ENCODE data around the gene WDR44.
"Not testable (repeated sequence)": the region's sequence is repeated elsewhere in the genome, so short reads cannot be mapped to it uniquely, and the experiment has no call there.

Gene WDR44

DNA sequence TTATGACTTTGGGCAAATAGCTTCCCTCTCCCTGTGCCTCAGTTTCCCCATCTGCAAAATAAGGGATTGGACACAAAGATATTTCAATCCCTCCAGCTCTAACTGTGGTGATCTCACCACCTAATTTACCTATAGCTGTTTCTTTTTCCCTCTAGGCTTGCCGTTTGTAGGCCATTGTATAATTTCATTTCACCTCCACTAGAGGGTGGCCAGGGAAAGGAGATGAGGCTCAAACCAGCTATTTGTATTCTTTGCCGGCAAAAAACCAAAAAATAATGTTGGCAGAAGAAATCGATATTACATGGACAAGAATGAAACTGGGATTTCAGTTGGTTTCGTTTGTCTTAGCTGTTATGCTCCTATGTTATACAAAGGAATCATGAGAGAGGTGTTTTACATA is 113.6 kb downstream of the WDR44 start:
- in situ Hi-C loops (cut with MboI; ENCODE audit: low pct_unique_long_range_greater_than_20kb, low sequenced_read_pairs), result loop anchor here (25.0 kb wide), 2 partner anchors 128 to 353 kb away; partner anchors contain the start of gene ZCCHC12
- peak; percentile 68 for DNase-seq

DNA sequence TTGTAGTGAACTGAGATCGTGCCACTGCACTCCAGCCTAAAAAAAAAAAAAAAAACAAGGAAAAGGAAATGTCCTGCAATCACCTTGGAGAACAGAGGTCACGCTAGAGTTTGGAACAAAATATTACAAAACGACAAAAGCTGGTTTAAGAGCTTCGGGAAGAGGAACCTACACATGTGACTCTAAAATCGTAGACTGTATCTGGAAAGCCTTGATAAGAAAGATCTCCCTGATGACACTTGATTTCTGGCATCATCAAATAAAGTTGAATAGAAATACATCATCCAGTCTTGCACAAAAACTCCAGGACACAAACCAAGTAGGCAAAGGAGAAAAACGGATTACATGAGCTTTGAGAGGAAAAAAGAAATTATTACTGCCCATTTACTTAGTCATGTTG is 118.6 kb downstream of the WDR44 start:
- peak; percentile 37 for DNase-seq
- in situ Hi-C loops (cut with MboI; ENCODE audit: low pct_unique_long_range_greater_than_20kb, low sequenced_read_pairs), result loop anchor here (25.0 kb wide), 2 partner anchors 123 to 348 kb away; partner anchors contain the start of gene ZCCHC12

DNA sequence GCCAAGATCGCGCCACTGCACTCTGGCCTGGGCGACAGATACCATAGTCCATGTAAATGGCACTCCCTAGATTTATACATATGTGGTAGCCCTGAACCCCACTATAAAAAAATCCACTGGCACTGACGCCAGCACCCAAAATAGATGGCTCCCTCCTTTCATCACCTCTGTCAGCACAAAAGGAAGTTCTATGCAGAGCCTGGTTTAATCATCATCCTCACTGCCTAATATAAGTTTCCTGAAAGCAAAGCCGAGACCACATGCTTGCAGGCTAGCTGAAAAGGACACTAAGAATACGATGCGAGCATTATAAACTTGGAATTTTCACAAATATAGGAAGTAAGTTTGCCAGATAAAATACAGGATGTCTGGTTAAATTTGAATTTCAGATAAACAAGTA is 122.2 kb downstream of the WDR44 start:
- DNase-seq, result no peak
- in situ Hi-C loops (cut with MboI; ENCODE audit: low pct_unique_long_range_greater_than_20kb, low sequenced_read_pairs), result loop anchor here (25.0 kb wide), 2 partner anchors 119 to 344 kb away; partner anchors contain the start of gene ZCCHC12

DNA sequence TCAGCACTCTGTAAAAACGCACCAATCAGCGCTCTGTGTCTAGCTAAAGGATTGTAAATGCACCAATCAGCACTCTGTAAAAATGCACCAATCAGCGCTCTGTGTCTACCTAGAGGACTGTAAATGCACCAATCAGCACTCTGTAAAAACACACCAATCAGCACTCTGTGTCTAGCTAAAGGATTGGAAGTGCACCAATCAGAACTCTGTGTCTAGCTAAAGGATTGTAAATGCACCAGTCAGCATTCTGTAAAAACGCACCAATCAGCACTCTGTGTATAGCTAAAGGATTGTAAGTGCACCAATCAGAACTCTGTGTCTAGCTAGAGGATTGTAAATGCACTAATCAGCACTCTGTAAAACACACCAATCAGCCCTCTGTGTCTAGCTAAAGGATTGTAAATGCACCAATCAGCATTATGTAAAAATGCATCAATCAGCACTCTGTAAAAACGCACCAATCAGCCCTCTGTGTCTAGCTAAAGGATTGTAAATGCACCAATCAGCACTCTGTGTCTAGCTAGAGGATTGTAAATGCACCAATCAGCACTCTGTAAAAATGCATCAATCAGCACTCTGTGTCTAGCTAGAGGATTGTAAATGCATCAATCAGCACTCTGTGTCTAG is 124.9 kb downstream of the WDR44 start:
- not testable (repeated sequence) for DNase-seq
- in situ Hi-C loops (cut with MboI; ENCODE audit: low pct_unique_long_range_greater_than_20kb, low sequenced_read_pairs), result loop anchor here (25.0 kb wide), 2 partner anchors 116 to 341 kb away; partner anchors contain the start of gene ZCCHC12

DNA sequence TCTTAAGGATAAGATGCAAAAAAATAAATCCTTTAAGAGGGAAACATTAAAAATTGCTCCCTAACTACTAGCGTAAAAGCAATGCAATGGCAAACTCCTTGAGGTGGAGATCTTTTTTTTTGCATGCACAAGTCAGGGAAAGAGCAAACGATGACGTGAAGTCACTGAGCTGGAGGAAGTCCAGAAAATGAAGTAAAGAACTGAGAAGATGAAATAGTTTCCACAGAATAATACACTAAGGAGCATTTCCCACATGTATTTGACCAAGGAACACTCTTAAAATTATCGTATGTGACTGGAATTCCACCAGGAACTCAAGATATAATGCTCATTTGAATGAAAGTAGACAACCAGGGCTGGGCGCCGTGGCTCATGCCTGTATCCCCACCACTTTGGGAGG is 128.7 kb downstream of the WDR44 start:
- in situ Hi-C loops (cut with MboI; ENCODE audit: low pct_unique_long_range_greater_than_20kb, low sequenced_read_pairs), result loop anchor here (25.0 kb wide), 2 partner anchors 113 to 338 kb away; partner anchors contain the start of gene ZCCHC12
- no peak for DNase-seq

DNA sequence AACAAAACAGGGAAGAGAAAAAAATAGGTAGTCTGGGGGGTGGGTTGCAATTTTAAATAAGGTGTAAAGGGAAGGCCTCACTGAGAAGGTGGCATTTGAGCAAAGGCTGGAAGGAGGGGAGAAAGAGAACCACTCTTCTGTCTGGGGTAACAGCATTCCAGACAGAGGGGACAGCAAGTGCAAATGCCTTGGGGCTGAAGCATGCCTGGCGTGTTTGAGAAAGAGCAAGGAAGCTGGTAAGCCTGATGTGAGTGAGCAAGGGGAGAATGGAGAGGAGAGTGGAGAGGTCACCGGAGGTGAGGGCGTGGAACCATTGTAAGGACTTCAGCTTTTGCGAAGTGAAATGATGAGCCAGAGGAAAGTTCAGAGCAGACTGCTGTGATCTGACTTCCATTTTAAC is 130.0 kb downstream of the WDR44 start:
- DNase-seq, result no peak
- in situ Hi-C loops (cut with MboI; ENCODE audit: low pct_unique_long_range_greater_than_20kb, low sequenced_read_pairs), result no loop called here

DNA sequence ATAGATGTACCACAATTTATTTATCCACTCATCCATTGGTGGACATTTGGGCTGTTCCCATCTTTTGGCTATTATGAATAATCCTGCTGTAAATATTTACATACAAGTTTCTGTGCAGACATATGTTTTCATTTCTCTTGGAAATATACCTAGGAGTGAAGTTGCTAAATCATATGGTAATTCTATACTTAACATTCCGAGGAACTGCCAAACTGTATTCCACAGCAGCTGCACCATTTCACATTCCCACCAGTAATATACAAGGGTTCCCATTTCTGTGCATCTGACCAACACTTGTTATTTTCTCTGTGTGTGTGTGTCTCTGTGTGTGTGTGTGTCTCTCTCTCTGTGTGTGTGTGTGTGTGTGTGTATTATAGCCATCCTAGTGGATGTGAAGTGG is 134.3 kb downstream of the WDR44 start:
- in situ Hi-C loops (cut with MboI; ENCODE audit: low pct_unique_long_range_greater_than_20kb, low sequenced_read_pairs), result no loop called here
- DNase-seq, result no peak

DNA sequence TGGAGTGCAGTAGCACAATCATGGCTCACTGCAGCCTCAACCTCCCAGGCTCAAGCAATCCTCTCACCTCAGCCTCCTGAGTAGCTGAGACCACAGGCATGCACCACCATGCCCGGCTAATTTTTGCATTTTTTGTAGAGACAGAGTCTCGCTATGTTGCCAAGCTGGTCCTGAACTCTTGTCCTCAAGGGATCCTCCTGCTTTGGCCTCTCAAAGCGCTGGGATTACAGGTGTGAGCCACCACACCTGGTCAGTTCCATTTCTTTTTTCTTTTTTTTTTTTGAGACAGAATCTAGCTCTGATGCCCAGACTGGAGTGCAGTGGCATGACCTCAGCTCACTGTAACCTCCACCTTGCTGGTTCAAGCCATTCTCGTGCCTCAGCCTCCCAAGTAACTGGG is 136.5 kb downstream of the WDR44 start:
- DNase-seq; in situ Hi-C loops (cut with MboI; ENCODE audit: low pct_unique_long_range_greater_than_20kb, low sequenced_read_pairs): not testable (repeated sequence)

DNA sequence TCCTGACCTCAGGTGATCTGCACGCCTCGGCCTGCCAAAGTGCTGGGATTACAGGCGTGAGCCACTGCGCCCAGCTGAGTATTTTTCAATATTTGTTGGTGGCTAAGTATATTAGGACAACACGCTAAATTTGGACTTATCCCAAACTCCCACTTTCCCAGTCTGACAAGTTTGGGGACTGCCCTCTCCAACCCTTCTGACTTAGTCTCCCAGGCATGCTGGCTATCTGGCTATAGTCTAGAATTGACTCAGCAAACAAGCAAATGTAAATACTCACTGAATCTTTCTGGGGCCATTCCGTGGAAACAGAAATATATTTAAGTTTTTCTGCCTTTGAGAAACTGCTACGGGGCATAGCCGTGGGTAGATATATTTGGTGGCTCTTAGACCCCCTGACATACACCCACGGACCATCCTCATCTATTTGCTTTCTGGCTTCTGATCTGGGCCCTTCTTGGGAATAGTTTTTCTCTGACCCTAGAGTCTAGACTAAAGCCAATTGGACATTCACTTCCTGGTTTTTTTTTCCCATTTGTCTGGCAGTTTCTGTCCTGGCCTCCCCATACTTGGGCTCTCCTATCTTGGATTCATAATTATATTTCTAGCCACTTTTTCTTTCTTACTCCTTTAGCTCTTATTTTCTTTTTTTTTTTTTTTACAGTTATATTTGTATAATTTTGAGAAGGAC is 138.5 kb downstream of the WDR44 start:
- no peak for DNase-seq
- in situ Hi-C loops (cut with MboI; ENCODE audit: low pct_unique_long_range_greater_than_20kb, low sequenced_read_pairs), result no loop called here

DNA sequence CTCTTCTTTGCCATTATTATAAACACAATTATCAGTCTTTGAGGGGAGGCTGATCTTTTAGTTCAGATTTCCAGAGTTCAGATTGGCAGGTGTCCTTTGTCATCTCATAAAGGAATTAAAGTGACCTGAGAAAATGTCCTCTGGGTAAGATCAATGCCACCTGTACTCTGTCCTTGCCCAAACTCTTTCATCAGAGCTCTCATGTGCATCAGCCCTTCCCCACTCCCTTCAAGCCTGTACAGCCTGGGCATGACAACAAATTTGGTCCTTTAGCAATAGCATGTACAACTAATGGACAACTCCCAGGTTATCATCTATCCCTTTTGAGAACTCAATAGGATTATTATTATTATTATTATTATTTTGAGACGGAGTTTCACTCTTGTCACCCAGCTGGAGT is 140.8 kb downstream of the WDR44 start:
- not testable (repeated sequence) for DNase-seq

DNA sequence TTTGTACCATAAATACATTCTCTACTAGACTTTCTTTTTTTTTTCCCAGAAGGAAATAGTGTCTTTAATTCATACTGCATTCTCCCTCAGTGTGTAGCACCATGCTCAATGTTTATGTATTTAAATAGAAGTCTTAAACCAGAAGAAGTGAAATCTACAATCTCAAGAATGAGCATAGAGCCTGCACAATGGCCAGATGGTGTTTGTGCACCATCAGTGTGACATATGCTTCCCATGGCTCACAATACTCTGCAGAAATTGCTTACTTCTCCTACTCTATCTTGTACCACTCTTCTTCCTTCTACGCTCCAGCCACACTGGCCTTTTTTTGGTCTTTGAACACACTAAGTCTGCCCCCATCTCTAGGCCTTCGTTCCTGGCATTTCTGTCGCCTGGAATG is 147.1 kb downstream of the WDR44 start:
- in situ Hi-C loops (cut with MboI; ENCODE audit: low pct_unique_long_range_greater_than_20kb, low sequenced_read_pairs), result no loop called here

More for the DNA sequence above, 140.8 kb downstream of the WDR44 start:
- in situ Hi-C loops (cut with MboI; ENCODE audit: low pct_unique_long_range_greater_than_20kb, low sequenced_read_pairs), result not testable (repeated sequence)

DNA sequence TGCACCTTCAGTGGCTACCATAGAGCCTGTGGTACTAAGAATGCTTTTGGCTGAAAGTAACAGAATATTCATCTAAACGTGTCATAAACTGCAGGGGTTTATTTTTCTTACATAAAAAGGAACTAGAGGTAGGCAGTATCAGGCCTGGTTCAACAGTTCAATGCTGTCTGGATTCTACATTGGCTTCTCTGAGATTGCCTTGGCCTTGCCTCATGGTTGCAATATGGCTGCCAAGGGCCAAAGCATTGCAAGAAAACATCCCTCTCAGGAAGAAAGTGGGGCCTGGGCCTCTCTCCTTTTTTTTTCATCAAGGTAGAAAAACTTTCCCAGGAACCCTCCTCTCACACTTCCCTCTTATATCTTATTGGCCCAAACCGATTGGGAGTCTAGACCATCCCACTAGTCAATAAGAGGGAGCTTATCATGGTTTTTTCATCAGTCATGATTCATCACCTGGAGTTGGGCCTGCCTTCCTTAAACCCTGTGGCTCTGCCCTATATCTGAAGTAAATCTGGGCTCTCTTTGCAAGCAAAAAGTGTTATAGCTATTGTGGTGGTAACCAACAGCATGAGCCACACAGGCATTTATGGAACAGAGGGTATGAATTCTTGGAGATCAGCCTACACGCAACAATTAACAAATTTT is 147.9 kb downstream of the WDR44 start:
- DNase-seq, result no peak
- in situ Hi-C loops (cut with MboI; ENCODE audit: low pct_unique_long_range_greater_than_20kb, low sequenced_read_pairs), result no loop called here

More for the DNA sequence above, 147.1 kb downstream of the WDR44 start:
- DNase-seq, result no peak

DNA sequence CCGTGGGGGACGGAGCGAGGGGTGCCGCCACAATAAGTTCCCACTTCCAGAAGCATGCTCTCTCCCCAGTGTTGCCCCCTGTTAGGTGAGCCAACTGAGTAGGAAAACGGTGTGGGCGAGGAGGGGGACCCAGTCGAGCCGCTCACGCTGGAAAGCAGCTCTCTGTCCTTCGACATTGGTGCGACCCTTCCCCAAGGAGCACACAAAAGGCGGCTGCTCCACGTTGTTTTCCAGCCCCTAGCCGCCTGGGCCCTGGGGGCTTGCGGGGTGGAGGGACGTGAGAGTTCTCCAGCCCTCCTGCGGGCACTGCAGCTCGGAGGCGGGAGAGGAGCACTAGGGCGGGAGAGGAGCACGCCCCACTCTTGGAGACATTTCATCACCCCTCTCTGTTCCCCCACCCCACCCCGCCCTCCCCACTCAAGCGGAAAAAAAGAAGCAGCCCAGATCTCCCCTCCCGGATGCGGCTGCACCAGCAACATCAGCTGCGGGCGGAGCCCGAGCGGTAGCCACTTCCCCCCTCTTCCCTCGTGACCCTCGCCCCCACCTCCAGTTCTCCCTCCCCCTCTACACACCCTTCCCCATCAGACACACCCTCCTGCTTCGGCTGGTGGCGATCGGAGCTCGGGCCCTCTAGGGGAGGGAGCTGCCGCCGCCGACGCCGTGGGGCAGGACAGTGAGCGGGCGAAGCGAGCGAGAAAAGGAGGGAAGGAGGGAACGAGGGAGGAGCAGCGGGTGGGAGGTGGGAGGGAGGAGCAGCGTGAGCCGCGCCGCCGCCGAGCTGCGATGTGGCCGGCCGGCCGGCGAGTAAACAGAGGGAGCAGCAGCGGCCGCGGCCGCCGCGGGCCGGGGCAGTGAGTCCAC is 149.4 kb downstream of the WDR44 start, which contains the start of gene DOCK11:
Gene DOCK11, plus strand, starts transcription at position 755 of the 861 bp plus-strand sequence. CDS start 157 bp downstream, outside the sequence.
- peak; percentile 96 for DNase-seq

DNA sequence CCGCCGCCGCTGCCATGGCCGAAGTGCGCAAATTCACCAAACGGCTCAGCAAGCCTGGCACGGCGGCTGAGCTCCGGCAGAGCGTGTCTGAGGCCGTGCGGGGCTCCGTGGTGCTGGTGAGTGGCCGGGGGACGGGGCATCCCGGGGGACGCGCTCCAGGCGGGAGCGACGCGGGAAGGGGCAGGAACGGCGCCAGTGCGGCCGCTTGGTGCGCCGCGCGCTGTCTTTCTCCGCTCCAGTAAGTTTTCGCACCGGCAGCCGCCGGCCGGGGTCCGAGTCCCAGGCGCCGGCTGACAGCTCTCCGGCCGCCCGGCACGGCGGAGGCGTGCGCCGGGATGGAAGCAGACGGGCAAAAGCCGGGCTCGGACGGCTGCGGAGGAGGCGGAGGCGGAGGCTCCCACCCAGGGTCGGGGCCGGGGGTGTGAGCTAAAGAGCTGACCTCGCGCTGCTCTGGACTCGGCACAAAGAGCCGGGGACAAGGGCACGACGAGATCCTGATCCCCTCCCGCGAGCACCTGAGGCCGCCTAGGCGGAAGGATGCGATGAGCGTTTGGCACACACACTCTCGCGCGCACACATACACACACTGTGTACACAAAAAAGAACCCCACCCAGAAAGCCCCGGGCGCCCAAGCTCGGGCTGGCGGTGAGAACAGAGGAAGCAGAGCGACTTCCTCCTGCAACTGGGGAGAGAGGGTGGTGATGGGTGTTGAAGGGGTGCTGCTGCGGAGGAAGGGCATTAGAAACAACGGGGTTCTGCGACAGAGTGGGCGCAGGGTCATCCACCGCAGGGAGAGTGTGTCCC is 150.3 kb downstream of the WDR44 start:
- peak; percentile 75 for DNase-seq
- in situ Hi-C loops (cut with MboI; ENCODE audit: low pct_unique_long_range_greater_than_20kb, low sequenced_read_pairs), result no loop called here

More for the DNA sequence above, 149.4 kb downstream of the WDR44 start, which contains the start of gene DOCK11:
- in situ Hi-C loops (cut with MboI; ENCODE audit: low pct_unique_long_range_greater_than_20kb, low sequenced_read_pairs), result no loop called here

DNA sequence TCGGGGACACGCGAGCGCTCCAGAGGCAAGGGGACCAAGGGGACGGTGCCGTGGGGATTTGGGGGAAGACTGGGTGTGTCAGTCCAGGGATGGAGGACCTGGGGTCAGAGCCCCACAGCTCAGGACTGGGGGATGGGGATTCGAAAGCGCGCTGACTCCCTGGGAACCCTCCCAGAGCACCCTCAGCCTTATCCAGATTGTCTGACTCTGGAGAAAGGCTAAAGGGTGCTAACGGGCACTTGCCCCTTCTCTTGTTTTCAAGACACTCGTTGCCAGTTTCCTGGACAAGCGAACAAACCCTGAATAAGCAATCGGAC is 150.8 kb downstream of the WDR44 start:
- in situ Hi-C loops (cut with MboI; ENCODE audit: low pct_unique_long_range_greater_than_20kb, low sequenced_read_pairs), result no loop called here
- DNase-seq, result no peak

DNA sequence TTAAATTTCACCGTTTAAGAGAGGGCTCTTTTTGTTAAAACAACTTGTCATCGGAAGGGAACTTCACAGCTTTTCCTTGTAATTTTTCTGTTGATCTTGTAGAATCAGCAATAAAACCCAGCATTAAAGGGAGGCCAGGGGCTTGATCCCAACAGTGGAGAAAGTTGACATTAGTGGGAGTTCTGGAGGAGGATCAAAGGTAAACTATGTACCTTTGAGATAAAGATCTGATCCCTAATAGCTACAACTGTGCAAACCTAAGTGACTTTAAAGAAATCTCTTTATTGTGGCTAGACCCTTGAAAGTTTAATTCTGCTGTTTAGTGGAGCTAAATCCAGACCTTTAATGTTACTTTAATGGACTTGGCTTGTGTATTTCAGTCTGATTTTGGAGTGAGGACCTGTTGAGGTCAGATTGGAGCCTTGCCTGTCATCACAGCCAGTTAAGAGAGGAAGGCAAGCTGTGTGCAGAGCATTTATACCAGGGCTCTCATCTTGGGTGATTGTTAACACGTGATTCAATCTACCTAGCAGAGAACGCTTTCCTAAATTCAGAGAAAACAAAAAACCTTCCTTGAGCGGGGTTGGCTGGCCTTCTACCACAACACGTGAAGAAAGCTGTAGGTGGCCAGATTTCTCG is 151.4 kb downstream of the WDR44 start:
- peak; percentile 60 for DNase-seq
- in situ Hi-C loops (cut with MboI; ENCODE audit: low pct_unique_long_range_greater_than_20kb, low sequenced_read_pairs), result no loop called here

DNA sequence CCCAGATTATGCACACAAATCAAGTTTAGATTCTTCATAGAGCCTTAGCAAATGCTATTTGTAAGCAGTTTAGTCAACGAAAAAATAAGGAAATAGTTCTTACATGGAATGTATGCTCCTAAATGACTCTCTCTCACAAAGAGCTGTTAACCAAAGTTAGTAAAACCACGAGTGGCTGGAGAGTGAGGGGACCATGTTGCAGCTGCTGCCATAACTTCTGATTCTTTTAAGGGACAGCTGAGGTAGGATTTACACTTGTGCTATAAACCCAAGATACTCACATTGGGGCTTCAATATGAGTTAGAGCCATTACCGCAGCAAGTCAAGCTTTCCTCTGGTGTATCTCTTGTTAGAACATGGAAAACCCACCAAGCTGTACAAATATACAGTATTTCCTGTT is 152.4 kb downstream of the WDR44 start:
- no peak for DNase-seq
- in situ Hi-C loops (cut with MboI; ENCODE audit: low pct_unique_long_range_greater_than_20kb, low sequenced_read_pairs), result no loop called here

DNA sequence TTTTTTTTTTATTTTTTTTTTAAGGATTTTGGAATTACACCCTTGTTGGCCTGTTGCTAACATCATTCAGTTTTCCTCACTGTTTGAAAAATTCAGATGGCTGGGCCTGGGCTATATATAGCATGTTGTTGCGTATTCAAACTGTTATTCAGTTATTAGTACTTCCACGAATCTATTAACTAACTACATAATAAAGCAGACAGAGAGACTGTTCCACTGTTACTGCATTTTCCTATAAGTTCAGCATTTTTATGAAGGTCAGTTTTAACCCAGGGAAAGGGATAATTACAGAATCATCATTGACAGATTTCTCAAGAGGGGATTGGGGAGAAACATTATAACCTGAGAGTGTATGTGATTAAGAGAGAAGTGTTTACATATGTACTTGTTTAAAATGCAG is 152.8 kb downstream of the WDR44 start:
- in situ Hi-C loops (cut with MboI; ENCODE audit: low pct_unique_long_range_greater_than_20kb, low sequenced_read_pairs), result no loop called here
- DNase-seq, result no peak

All from KBM-7 (cell line).